ENCODE measurements around the gene SFXN4. TPM values are rescaled to one million over a fixed set of nuclear protein-coding genes. Genes with fewer than 3 reads are reported as not detected.

SFXN4 gene
- total and polyA plus RNA-seq, 2 of the 13 experiments (the other 11 are each of a cell fraction or from before 2014, with no cell fraction given): 47.7 to 64.9 TPM

DNA sequence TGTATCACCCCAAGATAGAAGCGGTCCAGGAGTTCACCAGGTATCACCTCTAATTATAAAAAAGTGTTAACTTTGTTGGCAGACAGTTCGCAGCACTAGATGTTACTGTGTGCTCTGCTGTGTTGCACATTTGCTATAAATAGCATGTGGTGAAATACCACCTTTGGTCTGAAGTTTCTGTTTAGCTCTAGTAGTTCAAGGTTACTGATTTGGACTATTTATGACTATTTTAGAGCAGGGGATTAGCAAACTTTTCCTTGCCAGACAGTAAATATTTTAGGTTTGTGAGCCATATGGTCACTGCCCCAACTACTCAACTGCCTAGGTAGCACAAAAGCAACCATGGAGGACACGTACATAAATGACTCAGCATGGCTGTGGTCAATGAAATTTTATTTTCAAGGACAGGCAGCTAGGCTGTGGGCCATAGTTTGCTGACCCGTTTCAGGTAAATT lies 45.1 kb downstream of the SFXN4 start (continued):
- TF ChIP-seq REPIN1 (CRISPR knock-in tag; IDR thresholded peaks at IDR 0.05; ENCODE audit: borderline replicate concordance, low read depth): peak; percentile 63; the same call in 1 of the 2 replicates
- TF ChIP-seq, protein P1, sequence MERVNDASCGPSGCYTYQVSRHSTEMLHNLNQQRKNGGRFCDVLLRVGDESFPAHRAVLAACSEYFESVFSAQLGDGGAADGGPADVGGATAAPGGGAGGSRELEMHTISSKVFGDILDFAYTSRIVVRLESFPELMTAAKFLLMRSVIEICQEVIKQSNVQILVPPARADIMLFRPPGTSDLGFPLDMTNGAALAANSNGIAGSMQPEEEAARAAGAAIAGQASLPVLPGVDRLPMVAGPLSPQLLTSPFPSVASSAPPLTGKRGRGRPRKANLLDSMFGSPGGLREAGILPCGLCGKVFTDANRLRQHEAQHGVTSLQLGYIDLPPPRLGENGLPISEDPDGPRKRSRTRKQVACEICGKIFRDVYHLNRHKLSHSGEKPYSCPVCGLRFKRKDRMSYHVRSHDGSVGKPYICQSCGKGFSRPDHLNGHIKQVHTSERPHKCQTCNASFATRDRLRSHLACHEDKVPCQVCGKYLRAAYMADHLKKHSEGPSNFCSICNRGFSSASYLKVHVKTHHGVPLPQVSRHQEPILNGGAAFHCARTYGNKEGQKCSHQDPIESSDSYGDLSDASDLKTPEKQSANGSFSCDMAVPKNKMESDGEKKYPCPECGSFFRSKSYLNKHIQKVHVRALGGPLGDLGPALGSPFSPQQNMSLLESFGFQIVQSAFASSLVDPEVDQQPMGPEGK (CRISPR knock-in tag; IDR thresholded peaks at IDR 0.05): peak; percentile 60
- TF ChIP-seq ZNF337 (CRISPR knock-in tag; IDR thresholded peaks at IDR 0.05; ENCODE audit: borderline replicate concordance, low read depth): no peak
- TF ChIP-seq KAT7 (CRISPR knock-in tag; IDR thresholded peaks at IDR 0.05; ENCODE audit: borderline replicate concordance): no peak; the same call in 1 of the 2 replicates
- no peak for TF ChIP-seq ZNF569 (CRISPR knock-in tag; IDR thresholded peaks at IDR 0.05; ENCODE audit: borderline replicate concordance)
- TF ChIP-seq ZNF34 (CRISPR knock-in tag; IDR thresholded peaks at IDR 0.05; ENCODE audit: borderline replicate concordance): no peak
- TF ChIP-seq ZFP91 (CRISPR knock-in tag; IDR thresholded peaks at IDR 0.05; ENCODE audit: borderline replicate concordance): no peak
- 0 out of 2 replicates have a peak, but pooled peaks have one; percentile 30 for TF ChIP-seq ZNF160 (CRISPR knock-in tag; IDR thresholded peaks at IDR 0.05)
- TF ChIP-seq ZFYVE20 (CRISPR knock-in tag; IDR thresholded peaks at IDR 0.05; ENCODE audit: borderline replicate concordance, low read depth): no peak
- TF ChIP-seq TOE1 (CRISPR knock-in tag; IDR thresholded peaks at IDR 0.05): peak; percentile 48; the same call in 1 of the 2 replicates
- peak; percentile 76; the same call in 1 of the 2 replicates for TF ChIP-seq SMYD3 (CRISPR knock-in tag; IDR thresholded peaks at IDR 0.05)
- no peak for TF ChIP-seq ZKSCAN1 (IDR thresholded peaks at IDR 0.05; ENCODE audit: low read length)
- TF ChIP-seq ZNF850 (CRISPR knock-in tag; conservative IDR thresholded peaks at IDR 0.05): no peak
- TF ChIP-seq ZNF235 (CRISPR knock-in tag; IDR thresholded peaks at IDR 0.05; ENCODE audit: borderline replicate concordance): no peak
- no peak for TF ChIP-seq ZSCAN12 (CRISPR knock-in tag; IDR thresholded peaks at IDR 0.05)
- TF ChIP-seq, protein P2, sequence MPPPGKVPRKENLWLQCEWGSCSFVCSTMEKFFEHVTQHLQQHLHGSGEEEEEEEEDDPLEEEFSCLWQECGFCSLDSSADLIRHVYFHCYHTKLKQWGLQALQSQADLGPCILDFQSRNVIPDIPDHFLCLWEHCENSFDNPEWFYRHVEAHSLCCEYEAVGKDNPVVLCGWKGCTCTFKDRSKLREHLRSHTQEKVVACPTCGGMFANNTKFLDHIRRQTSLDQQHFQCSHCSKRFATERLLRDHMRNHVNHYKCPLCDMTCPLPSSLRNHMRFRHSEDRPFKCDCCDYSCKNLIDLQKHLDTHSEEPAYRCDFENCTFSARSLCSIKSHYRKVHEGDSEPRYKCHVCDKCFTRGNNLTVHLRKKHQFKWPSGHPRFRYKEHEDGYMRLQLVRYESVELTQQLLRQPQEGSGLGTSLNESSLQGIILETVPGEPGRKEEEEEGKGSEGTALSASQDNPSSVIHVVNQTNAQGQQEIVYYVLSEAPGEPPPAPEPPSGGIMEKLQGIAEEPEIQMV (CRISPR knock-in tag; IDR thresholded peaks at IDR 0.05; ENCODE audit: low read depth): no peak
- no peak for TF ChIP-seq ZNF251 (CRISPR knock-in tag; IDR thresholded peaks at IDR 0.05)
- TF ChIP-seq SRSF1 (optimal IDR thresholded peaks at IDR 0.05; ENCODE audit: low read depth, low read length): no peak
- no peak for TF ChIP-seq NFATC3 (CRISPR knock-in tag; IDR thresholded peaks at IDR 0.05)
- TF ChIP-seq, protein P3, sequence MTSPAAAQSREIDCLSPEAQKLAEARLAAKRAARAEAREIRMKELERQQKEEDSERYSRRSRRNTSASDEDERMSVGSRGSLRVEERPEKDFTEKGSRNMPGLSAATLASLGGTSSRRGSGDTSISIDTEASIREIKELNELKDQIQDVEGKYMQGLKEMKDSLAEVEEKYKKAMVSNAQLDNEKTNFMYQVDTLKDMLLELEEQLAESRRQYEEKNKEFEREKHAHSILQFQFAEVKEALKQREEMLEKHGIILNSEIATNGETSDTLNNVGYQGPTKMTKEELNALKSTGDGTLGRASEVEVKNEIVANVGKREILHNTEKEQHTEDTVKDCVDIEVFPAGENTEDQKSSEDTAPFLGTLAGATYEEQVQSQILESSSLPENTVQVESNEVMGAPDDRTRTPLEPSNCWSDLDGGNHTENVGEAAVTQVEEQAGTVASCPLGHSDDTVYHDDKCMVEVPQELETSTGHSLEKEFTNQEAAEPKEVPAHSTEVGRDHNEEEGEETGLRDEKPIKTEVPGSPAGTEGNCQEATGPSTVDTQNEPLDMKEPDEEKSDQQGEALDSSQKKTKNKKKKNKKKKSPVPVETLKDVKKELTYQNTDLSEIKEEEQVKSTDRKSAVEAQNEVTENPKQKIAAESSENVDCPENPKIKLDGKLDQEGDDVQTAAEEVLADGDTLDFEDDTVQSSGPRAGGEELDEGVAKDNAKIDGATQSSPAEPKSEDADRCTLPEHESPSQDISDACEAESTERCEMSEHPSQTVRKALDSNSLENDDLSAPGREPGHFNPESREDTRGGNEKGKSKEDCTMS (CRISPR knock-in tag; conservative IDR thresholded peaks at IDR 0.05): no peak
- TF ChIP-seq MAF1 (CRISPR knock-in tag; IDR thresholded peaks at IDR 0.05; ENCODE audit: borderline replicate concordance): no peak
- no peak for TF ChIP-seq ZSCAN20 (CRISPR knock-in tag; IDR thresholded peaks at IDR 0.05; ENCODE audit: borderline replicate concordance)
- no peak for TF ChIP-seq ZNF496 (CRISPR knock-in tag; IDR thresholded peaks at IDR 0.05; ENCODE audit: insufficient replicate concordance)
